Activated CD8-positive, alpha-beta T cell treated with anti-CD3 and anti-CD28 coated beads, Interleukin-2, amount 10 ng/mL, durations not matched to agents 7 days and 5 days (primary cell): ENCODE data around the gene TKFC. TPM values are rescaled to one million over a fixed set of nuclear protein-coding genes. Genes with fewer than 3 reads are reported as not detected.

ENCODE experiments used
- ATAC-seq: fragments of 150-1000 bp; cut with Tn5 transposase; one replicate; pipeline ENCODE4 v1.10.0; 2021; ENCODE audit warnings: moderate library complexity
- CTCF ChIA-PET: fragments of 350-600 bp; sonication (Branson Sonifier 250); formaldehyde crosslinking; loops from one replicate; lab custom pipeline; 2021; ENCODE audit warnings: antibody characterized with exemption; lab: Charles Lee
- POLR2A ChIA-PET: fragments of 350-600 bp; sonication (Branson Sonifier 250); formaldehyde crosslinking; loops from one replicate; lab custom pipeline; 2021; ENCODE audit warnings: antibody characterized with exemption; lab: Charles Lee
- DNase-seq: peaks from one replicate; pipeline ENCODE4 v3.0.0-alpha.2; 2020
- H3K27ac Mint-ChIP-seq: one replicate; pipeline ENCODE4 v1.8.0; 2021; ENCODE audit warnings: mild to moderate bottlenecking, mixed read lengths
- H3K27me3 Mint-ChIP-seq: one replicate; pipeline ENCODE4 v1.8.0; 2021; ENCODE audit warnings: low read depth, mixed read lengths
- H3K36me3 Mint-ChIP-seq: one replicate; pipeline ENCODE4 v1.8.0; 2021; ENCODE audit warnings: low read depth, mixed read lengths
- H3K4me1 Mint-ChIP-seq: one replicate; pipeline ENCODE4 v1.8.0; 2021; ENCODE audit warnings: low read depth, mixed read lengths
- H3K4me3 Mint-ChIP-seq: one replicate; pipeline ENCODE4 v1.8.0; 2021; ENCODE audit warnings: mild to moderate bottlenecking, mixed read lengths
- H3K9me3 Mint-ChIP-seq: one replicate; pipeline ENCODE4 v1.8.0; 2022; ENCODE audit warnings: mixed read lengths; ENCODE audit not compliant: insufficient read depth
- total RNA-seq, 2 experiments: library from RNA; stranded (reverse); gene quantifications; one replicate each; pipeline ENCODE4 v1.2.3, GENCODE V29; 2021

Gene TKFC
- total RNA-seq, 2 experiments from 2014 or later = 24.1 to 26.4 TPM

- H3K9me3 Mint-ChIP-seq = no peaks in the 10 kb centered on the region
- POLR2A ChIA-PET = interaction anchor here (1.3 to 1.5 kb wide), 2 partner anchors 10 to 16 kb away, joined by 3 to 9 read pairs; partner anchors contain the start of genes CYB561A3 and TMEM138
- peaks cover 7% of the 10 kb centered on the region for H3K36me3 Mint-ChIP-seq
- H3K27me3 Mint-ChIP-seq = no peaks in the 10 kb centered on the region
- CTCF ChIA-PET = interaction anchor here (1.0 to 5.0 kb wide), 2 partner anchors 10 to 92 kb away, joined by 3 to 34 read pairs; no protein-coding TSS in a partner anchor
- peak; percentile 16 for ATAC-seq
- H3K4me3 Mint-ChIP-seq = no peak overlapping the region
- peak overlapping the region; percentile 77 for H3K27ac Mint-ChIP-seq
- H3K4me1 Mint-ChIP-seq = peaks cover 15% of the 10 kb centered on the region
- DNase-seq = no peak
Measured at GRCh38 chr11:61345954-61346843, 13.2 kb downstream of the TKFC start.

- CTCF ChIA-PET = interaction anchor here (1.0 to 5.0 kb wide), 5 partner anchors 12 to 87 kb away, joined by 3 to 34 read pairs (median 7); partner anchors contain the start of genes CPSF7, CYB561A3, SDHAF2 and TMEM138
- no peak for ATAC-seq
- H3K9me3 Mint-ChIP-seq = no peaks in the 10 kb centered on the region
- POLR2A ChIA-PET = no interaction called here
- no peaks in the 10 kb centered on the region for H3K27me3 Mint-ChIP-seq
- peaks cover 19% of the 10 kb centered on the region for H3K36me3 Mint-ChIP-seq
- no peak overlapping the region for H3K27ac Mint-ChIP-seq
- H3K4me1 Mint-ChIP-seq = peaks cover 15% of the 10 kb centered on the region
- DNase-seq = no peak
- H3K4me3 Mint-ChIP-seq = no peak overlapping the region
Measured at GRCh38 chr11:61347916-61348461, 15.0 kb downstream of the TKFC start.

GRCh38 chr11:61349189-61349751 is 16.2 kb downstream of the TKFC start:
- ATAC-seq (no peak), DNase-seq (no peak)
- H3K27me3 Mint-ChIP-seq = no peaks in the 10 kb centered on the region
- CTCF ChIA-PET = interaction anchor here (1.5 to 5.0 kb wide), 3 partner anchors 13 to 36 kb away, joined by 7 to 34 read pairs (median 9); partner anchors contain the start of genes CYB561A3 and TMEM138
- H3K36me3 Mint-ChIP-seq = peaks cover 25% of the 10 kb centered on the region
- peak overlapping the region; percentile 5 for H3K27ac Mint-ChIP-seq
- no peaks in the 10 kb centered on the region for H3K9me3 Mint-ChIP-seq
- peaks cover 15% of the 10 kb centered on the region for H3K4me1 Mint-ChIP-seq
- H3K4me3 Mint-ChIP-seq = no peak overlapping the region
- POLR2A ChIA-PET = interaction anchor here (0.5 kb wide), 1 partner anchor 406 kb away, joined by 3 read pairs; no protein-coding TSS in a partner anchor

GRCh38 chr11:61349916-61350315 is 16.9 kb downstream of the TKFC start:
- Mint-ChIP-seq H3K27me3 (no peaks in the 10 kb centered on the region), H3K36me3 (peaks cover 25% of the 10 kb centered on the region)
- CTCF ChIA-PET = interaction anchor here (0.6 to 5.0 kb wide), 2 partner anchors 14 to 84 kb away, joined by 3 to 34 read pairs; no protein-coding TSS in a partner anchor

GRCh38 chr11:61350336-61350735 is 17.3 kb downstream of the TKFC start:
- Mint-ChIP-seq H3K27me3 (no peaks in the 10 kb centered on the region), H3K9me3 (no peaks in the 10 kb centered on the region), H3K4me1 (peaks cover 15% of the 10 kb centered on the region), H3K36me3 (peaks cover 27% of the 10 kb centered on the region), H3K4me3 (no peak overlapping the region), H3K27ac (no peak overlapping the region)
- POLR2A ChIA-PET = no interaction called here
- DNase-seq (no peak), ATAC-seq (no peak)
- CTCF ChIA-PET = interaction anchor here (0.6 to 5.0 kb wide), 2 partner anchors 14 to 84 kb away, joined by 3 to 34 read pairs; no protein-coding TSS in a partner anchor

More at GRCh38 chr11:61349916-61350315, 16.9 kb downstream of the TKFC start:
- no peak overlapping the region for H3K4me3 Mint-ChIP-seq
- H3K27ac Mint-ChIP-seq = no peak overlapping the region
- DNase-seq = no peak
- H3K4me1 Mint-ChIP-seq = peaks cover 15% of the 10 kb centered on the region
- ATAC-seq = no peak
- POLR2A ChIA-PET = no interaction called here
- no peaks in the 10 kb centered on the region for H3K9me3 Mint-ChIP-seq

- ChIA-PET CTCF (interaction anchor here (5.0 kb wide), 1 partner anchor 15 kb away, joined by 34 read pairs; no protein-coding TSS in a partner anchor), POLR2A (no interaction called here)
- Mint-ChIP-seq H3K27ac (no peak overlapping the region), H3K36me3 (peaks cover 27% of the 10 kb centered on the region), H3K4me3 (no peak overlapping the region), H3K27me3 (no peaks in the 10 kb centered on the region), H3K4me1 (peaks cover 15% of the 10 kb centered on the region), H3K9me3 (no peaks in the 10 kb centered on the region)
- DNase-seq (no peak), ATAC-seq (no peak)
Measured at GRCh38 chr11:61350803-61351202, 17.8 kb downstream of the TKFC start.

GRCh38 chr11:61352038-61352437 is 19.0 kb downstream of the TKFC start:
- ChIA-PET POLR2A (interaction anchor here (0.6 kb wide), 1 partner anchor 348 kb away, joined by 3 read pairs; no protein-coding TSS in a partner anchor), CTCF (interaction anchor here (1.4 kb wide), 1 partner anchor 16 kb away, joined by 5 read pairs; no protein-coding TSS in a partner anchor)
- DNase-seq (no peak), ATAC-seq (no peak)
- H3K9me3 Mint-ChIP-seq = no peaks in the 10 kb centered on the region
- peaks cover 27% of the 10 kb centered on the region for H3K36me3 Mint-ChIP-seq
- no peak overlapping the region for H3K4me3 Mint-ChIP-seq
- no peaks in the 10 kb centered on the region for H3K27me3 Mint-ChIP-seq
- H3K27ac Mint-ChIP-seq = no peak overlapping the region
- H3K4me1 Mint-ChIP-seq = peaks cover 6% of the 10 kb centered on the region

- Mint-ChIP-seq H3K27me3 (no peaks in the 10 kb centered on the region), H3K4me3 (no peak overlapping the region), H3K27ac (peak overlapping the region; percentile 22), H3K4me1 (no peaks in the 10 kb centered on the region), H3K9me3 (no peaks in the 10 kb centered on the region), H3K36me3 (peaks cover 27% of the 10 kb centered on the region)
- CTCF ChIA-PET = interaction anchor here (1.0 to 1.9 kb wide), 3 partner anchors 9 to 33 kb away, joined by 3 to 13 read pairs (median 4); partner anchors contain the start of gene TMEM138
- POLR2A ChIA-PET = no interaction called here
- no peak for ATAC-seq
- no peak for DNase-seq
Measured at GRCh38 chr11:61353131-61354067, 20.4 kb downstream of the TKFC start.

GRCh38 chr11:61354208-61354607 is 21.2 kb downstream of the TKFC start:
- Mint-ChIP-seq H3K4me1 (peaks cover 4% of the 10 kb centered on the region), H3K4me3 (no peak overlapping the region), H3K27ac (no peak overlapping the region), H3K9me3 (no peaks in the 10 kb centered on the region), H3K27me3 (no peaks in the 10 kb centered on the region), H3K36me3 (peaks cover 23% of the 10 kb centered on the region)
- ChIA-PET POLR2A (interaction anchor here (2.0 kb wide), 1 partner anchor 18 kb away, joined by 6 read pairs; no protein-coding TSS in a partner anchor), CTCF (interaction anchor here (1.0 to 1.9 kb wide), 4 partner anchors 9 to 32 kb away, joined by 3 to 13 read pairs (median 4); no protein-coding TSS in a partner anchor)
- no peak for ATAC-seq
- no peak for DNase-seq

GRCh38 chr11:61356706-61357105 is 23.7 kb downstream of the TKFC start:
- Mint-ChIP-seq H3K4me3 (no peak overlapping the region), H3K36me3 (peaks cover 20% of the 10 kb centered on the region), H3K27me3 (no peaks in the 10 kb centered on the region), H3K27ac (no peak overlapping the region), H3K9me3 (no peaks in the 10 kb centered on the region), H3K4me1 (peaks cover 22% of the 10 kb centered on the region)
- ATAC-seq (no peak), DNase-seq (no peak)
- ChIA-PET POLR2A (interaction anchor here (1.1 to 1.3 kb wide), 2 partner anchors 20 to 23 kb away, joined by 4 read pairs; no protein-coding TSS in a partner anchor), CTCF (interaction anchor here (1.3 to 4.3 kb wide), 4 partner anchors 12 to 29 kb away, joined by 4 to 39 read pairs (median 6); no protein-coding TSS in a partner anchor)
